PC-9 (cell line): ENCODE results near the gene MDM4.

Experiments
- CTCF ChIP-seq: fragments of 200-600 bp; sonication (generic); conservative IDR thresholded peaks from 2 replicates; pipeline ENCODE4 v1.6.1; 2017; ENCODE audit warnings: mixed run types, antibody characterized with exemption, mild to moderate bottlenecking, moderate library complexity
- EZH2 ChIP-seq: fragments of 200-600 bp; sonication (generic); IDR thresholded peaks from 2 replicates; pipeline ENCODE4 v1.8.0; 2017; ENCODE audit warnings: antibody characterized with exemption, low read depth

DNA sequence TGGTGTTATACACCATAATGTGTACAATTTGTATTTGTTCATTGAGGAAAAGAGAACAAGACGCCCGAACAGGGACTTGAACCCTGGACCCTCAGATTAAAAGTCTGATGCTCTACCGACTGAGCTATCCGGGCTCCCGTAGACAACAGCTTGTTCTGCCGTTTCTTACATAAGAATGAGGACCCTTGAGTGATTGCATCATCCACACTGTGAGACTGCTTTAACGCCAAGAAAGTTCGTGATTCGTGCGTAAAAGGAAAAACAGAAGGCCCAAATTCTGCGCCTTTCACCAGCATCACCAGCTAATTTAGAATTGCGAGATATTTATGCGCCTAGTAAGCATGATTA lies 9.3 kb upstream of the MDM4 start:
- 0 out of 2 replicates have a peak, but pooled peaks have one; percentile 11 for TF ChIP-seq CTCF
- TF ChIP-seq EZH2, result no peak
